Measurements from ENCODE around the gene PRAMEF9.
"Not testable (repeated sequence)": the region's sequence is repeated elsewhere in the genome, so short reads cannot be mapped to it uniquely, and the experiment has no call there.

DNA sequence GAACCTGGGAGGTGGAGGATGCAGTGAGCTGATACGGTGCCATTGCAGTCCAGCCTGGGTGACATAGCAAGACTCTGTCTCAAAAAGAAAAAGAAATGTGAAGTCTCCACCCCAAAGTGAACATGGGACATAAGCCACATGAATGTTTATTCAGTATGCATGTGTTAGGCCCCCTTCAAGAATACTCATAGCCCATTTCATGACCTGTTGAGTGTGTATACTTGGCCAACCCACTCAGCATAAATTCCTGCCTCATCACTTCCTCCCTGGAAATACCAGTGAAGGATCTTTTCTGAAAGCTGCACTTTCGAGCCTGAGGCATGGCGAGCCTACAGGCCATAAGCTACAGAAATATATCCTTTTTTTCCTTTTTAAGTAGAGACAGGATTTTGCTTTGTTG lies 47.6 kb downstream of the PRAMEF9 start:
- TF ChIP-seq CTCF (conservative IDR thresholded peaks at IDR 0.05; ENCODE audit: low read depth, low read length); EZH2 (IDR thresholded peaks at IDR 0.05; ENCODE audit: borderline replicate concordance, low read depth, low read length, poor library complexity, severe bottlenecking): not testable (repeated sequence)

Measured in A673 (cell line).